Keratinocyte (primary cell): Measurements from ENCODE around the gene ZNF850.

Experiments used
- CTCF ChIP-seq, 3 experiments: IDR thresholded peaks in 1 of 3; conservative IDR thresholded peaks in 1 of 3; optimal IDR thresholded peaks in 1 of 3; 2 replicates in 2 of 3; 3 replicates in 1 of 3; pipeline versions ENCODE3 to v1.5.1; 2011; ENCODE audit warnings: low read length in 3 of 3, mild to moderate bottlenecking in 3 of 3, moderate library complexity in 2 of 3, control low read depth in 1 of 3, inconsistent platforms in 1 of 3; ENCODE audit not compliant: insufficient read depth in 2 of 3; ENCODE audit errors: extremely low read depth in 1 of 3
- EZH2 ChIP-seq: IDR thresholded peaks from one replicate; pipeline ENCODE4 v1.6.1; 2012; ENCODE audit warnings: inconsistent platforms, mild to moderate bottlenecking, low read length, moderate library complexity

- TF ChIP-seq CTCF (optimal IDR thresholded peaks at IDR 0.05 in 1 of 3, IDR thresholded peaks at IDR 0.05 in 1 of 3, conservative IDR thresholded peaks at IDR 0.05 in 1 of 3; ENCODE audit: extremely low read depth in 1 of 3, insufficient read depth in 2 of 3, low read length in 3 of 3) = no peak
- TF ChIP-seq EZH2 = no peak
These were observed 25.1 kb upstream of the ZNF850 start for GRCh38 chr19:36797786-36798108.
